Hippocampal formation (tissue), 2 donors: ENCODE data around the gene NT5C1B.

Experiments
- DNase-seq, 2 donors: peaks; one replicate each; lab custom pipeline; 2025; lab: John Stamatoyannopoulos, UW

Gene NT5C1B

DNA sequence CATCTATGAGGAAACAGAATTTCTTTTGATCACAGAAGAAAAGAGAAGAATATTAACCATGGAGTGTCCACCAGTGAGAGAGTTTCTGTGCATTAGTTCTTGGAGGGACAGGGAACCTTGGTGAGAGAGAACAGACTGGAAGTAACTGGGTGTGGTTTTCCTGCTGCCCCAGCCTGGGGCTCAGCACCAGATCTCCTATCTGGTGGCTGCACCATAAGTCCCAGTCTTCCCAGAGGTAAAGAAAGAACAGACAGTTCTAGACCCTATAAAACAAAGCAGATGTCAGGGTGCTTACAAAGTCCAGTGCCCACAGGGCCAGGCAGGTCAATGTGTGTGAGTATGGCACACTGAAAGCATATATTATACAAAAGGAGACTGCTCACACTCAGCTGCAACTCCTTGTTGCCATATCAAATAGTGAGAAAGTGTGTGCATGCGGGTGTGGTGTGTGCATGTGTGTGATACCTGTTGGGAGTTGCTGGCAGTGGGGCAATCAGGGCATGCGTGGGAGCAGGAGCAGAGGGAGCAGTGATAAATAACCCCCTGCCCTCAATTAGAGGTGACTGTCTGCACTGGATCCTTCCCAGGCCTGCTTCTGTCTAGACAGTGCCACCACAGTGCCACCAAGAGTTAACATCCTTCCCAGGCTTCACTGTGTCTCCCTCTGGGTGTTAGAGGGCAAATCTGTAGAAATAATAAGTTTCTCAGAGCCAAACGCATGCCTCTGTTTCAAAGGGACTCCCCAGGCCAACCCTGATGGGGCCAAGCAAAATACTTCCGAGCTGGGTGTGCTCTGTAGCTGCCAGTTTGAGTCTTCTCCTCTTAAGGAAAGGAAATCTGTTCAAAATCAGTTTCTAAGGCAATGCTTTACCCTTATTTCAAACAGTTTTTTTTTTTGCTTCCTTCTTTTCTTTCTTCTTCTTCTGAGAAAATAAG lies 74.6 kb downstream of the NT5C1B start:
- no peak for DNase-seq
